ENCODE measurements around the gene DSG3.

DNA sequence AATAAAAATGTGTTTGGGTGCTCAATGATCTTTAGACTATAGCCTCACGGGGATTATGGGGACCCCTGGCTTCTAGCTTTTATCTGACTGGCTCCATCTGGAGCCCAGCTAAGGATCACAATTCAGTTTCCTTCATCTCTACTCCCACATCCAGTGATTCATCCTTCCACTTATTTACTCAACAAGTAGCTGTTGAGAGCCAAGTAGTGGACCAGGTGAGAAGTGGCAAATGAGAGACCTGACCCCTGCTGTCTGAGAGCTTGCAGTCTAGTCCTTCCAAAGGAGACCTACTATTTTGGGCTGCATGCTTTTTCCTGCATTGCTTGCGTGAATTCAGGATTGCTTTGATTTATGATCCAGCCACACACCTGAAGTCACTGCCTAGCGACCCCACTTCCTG is 10.7 kb upstream of the DSG3 start:
- TF ChIP-seq ELF4 (IDR thresholded peaks at IDR 0.05) (no peak), L3MBTL2 (conservative IDR thresholded peaks at IDR 0.05) (no peak), SP1 (IDR thresholded peaks at IDR 0.05) (no peak), CTBP1 (IDR thresholded peaks at IDR 0.05; ENCODE audit: borderline replicate concordance) (no peak), NFRKB (IDR thresholded peaks at IDR 0.05) (no peak), BHLHE40 (IDR thresholded peaks at IDR 0.05; ENCODE audit: borderline replicate concordance) (no peak), FOXA1 (IDR thresholded peaks at IDR 0.05) (no peak), HDGF (IDR thresholded peaks at IDR 0.05; ENCODE audit: borderline replicate concordance) (no peak), FOXK2 (IDR thresholded peaks at IDR 0.05) (no peak), ARNT (IDR thresholded peaks at IDR 0.05) (no peak), ZNF384 (IDR thresholded peaks at IDR 0.05) (no peak), FOXM1 (IDR thresholded peaks at IDR 0.05; ENCODE audit: borderline replicate concordance) (no peak)
- TF ChIP-seq, protein P1, sequence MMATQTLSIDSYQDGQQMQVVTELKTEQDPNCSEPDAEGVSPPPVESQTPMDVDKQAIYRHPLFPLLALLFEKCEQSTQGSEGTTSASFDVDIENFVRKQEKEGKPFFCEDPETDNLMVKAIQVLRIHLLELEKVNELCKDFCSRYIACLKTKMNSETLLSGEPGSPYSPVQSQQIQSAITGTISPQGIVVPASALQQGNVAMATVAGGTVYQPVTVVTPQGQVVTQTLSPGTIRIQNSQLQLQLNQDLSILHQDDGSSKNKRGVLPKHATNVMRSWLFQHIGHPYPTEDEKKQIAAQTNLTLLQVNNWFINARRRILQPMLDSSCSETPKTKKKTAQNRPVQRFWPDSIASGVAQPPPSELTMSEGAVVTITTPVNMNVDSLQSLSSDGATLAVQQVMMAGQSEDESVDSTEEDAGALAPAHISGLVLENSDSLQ (IDR thresholded peaks at IDR 0.05): no peak
